Natural killer cell (primary cell): ENCODE results near the gene TCIRG1. TPM values are rescaled to one million over a fixed set of nuclear protein-coding genes. Genes with fewer than 3 reads are reported as not detected.

Experiments
- ATAC-seq, 3 donors: fragments of 150-1000 bp in 2 of 3; fragments of 200-7000 bp in 1 of 3; cut with Tn5 transposase; 1 replicate in 1 of 3; 2 replicates in 2 of 3; pipeline ENCODE4 v1.10.0; 2021; ENCODE audit warnings: mild to moderate bottlenecking in 2 of 3, moderate library complexity in 2 of 3
- DNase-seq, 2 donors: peaks; one replicate each; pipeline versions ENCODE4 v3.0.0 to v3.0.0-alpha.2; 2013 to 2021; ENCODE audit warnings: mixed read lengths in 1 of 2
- H3K27ac ChIP-seq: one replicate; pipeline ENCODE4 v1.5.1; 2013; ENCODE audit warnings: mild to moderate bottlenecking, low read length
- H3K27me3 ChIP-seq: one replicate; pipeline ENCODE4 v1.6.1; 2013; ENCODE audit warnings: low read length; ENCODE audit not compliant: control insufficient read depth, insufficient read depth
- H3K36me3 ChIP-seq: one replicate; pipeline ENCODE4 v1.6.1; 2013; ENCODE audit warnings: low read length; ENCODE audit not compliant: control insufficient read depth, insufficient read depth
- H3K4me1 ChIP-seq: one replicate; pipeline ENCODE4 v1.6.1; 2013; ENCODE audit warnings: low read length; ENCODE audit not compliant: control insufficient read depth, insufficient read depth
- H3K4me3 ChIP-seq: one replicate; pipeline ENCODE4 v1.5.1; 2013; ENCODE audit warnings: low read length
- H3K9me3 ChIP-seq: one replicate; pipeline ENCODE4 v1.6.1; 2013; ENCODE audit warnings: low read length; ENCODE audit not compliant: control insufficient read depth, insufficient read depth
- H3K27ac Mint-ChIP-seq, 2 donors: one replicate each; pipeline ENCODE4 v1.8.0; 2022; ENCODE audit warnings: mild to moderate bottlenecking in 2 of 2, mixed read lengths in 2 of 2, moderate library complexity in 1 of 2
- H3K27me3 Mint-ChIP-seq, 2 donors: one replicate each; pipeline ENCODE4 v1.8.0; 2022; ENCODE audit warnings: low read depth in 2 of 2, mixed read lengths in 2 of 2
- H3K36me3 Mint-ChIP-seq: one replicate; pipeline ENCODE4 v1.8.0; 2022; ENCODE audit warnings: mixed read lengths
- H3K4me1 Mint-ChIP-seq, 2 donors: one replicate each; pipeline ENCODE4 v1.8.0; 2022; ENCODE audit warnings: mixed read lengths in 2 of 2
- H3K4me3 Mint-ChIP-seq: one replicate; pipeline ENCODE4 v1.8.0; 2022; ENCODE audit warnings: mild to moderate bottlenecking, moderate library complexity, mixed read lengths
- H3K9me3 Mint-ChIP-seq, 2 donors: one replicate each; pipeline ENCODE4 v1.8.0; 2022; ENCODE audit warnings: mixed read lengths in 2 of 2
- CTCF ChIP-seq: fragments of 200-600 bp; IDR thresholded peaks from one replicate; pipeline ENCODE4 v1.8.0; 2022; ENCODE audit warnings: antibody characterized with exemption
- WGBS: methylation state at CpG from one replicate; pipeline ENCODE4 v1.1.7; 2013; ENCODE audit warnings: missing lambda C conversion rate; ENCODE audit not compliant: insufficient coverage; 5-methylcytosine and 5-hydroxymethylcytosine counted together
- intact Hi-C: fragments of 100-400 bp; cut with micrococcal nuclease; formaldehyde crosslinking; loops from one replicate; pipeline ENCODE4 v1.14.2; 2022
- total RNA-seq, 4 donors: library from RNA; stranded (reverse); fragments of 120-200 nt in 1 of 4; gene quantifications; one replicate each; pipeline versions ENCODE4 v1.2.3 to v1.2.4, GENCODE V29; 2013 to 2022

The TCIRG1 gene
- total RNA-seq, 3 donors from 2014 or later (not counting 1 experiment from before 2014, with no cell fraction given): 438 to 480 (median 465) TPM

GRCh38 chr11:68056317-68057285 lies 17.8 kb downstream of the TCIRG1 start:
- ATAC-seq: no peak

DNA sequence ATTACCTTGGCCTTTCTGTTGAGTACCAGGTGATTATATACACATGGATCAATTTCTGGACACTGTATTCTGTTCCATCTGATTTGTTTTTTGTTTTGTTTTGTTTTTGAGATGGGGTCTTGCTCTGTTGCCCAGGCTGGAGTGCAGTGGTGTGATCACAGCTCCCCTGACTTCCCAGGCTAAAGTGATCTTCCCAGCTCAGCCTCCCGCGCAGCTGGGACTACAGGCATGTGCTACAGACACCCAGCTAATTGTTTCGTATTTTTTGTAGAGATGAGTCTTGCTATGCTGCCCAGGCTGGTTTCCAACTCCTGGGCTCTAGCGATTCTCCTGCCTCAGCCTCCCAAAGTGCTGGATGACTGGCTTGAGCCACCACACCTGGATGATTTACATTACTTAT lies 19.0 kb downstream of the TCIRG1 start:
- 99% methylated on average over 4 of the region's 4 CpGs for WGBS
- intact Hi-C loops: no loop called here

More at GRCh38 chr11:68056317-68057285, 17.8 kb downstream of the TCIRG1 start:
- H3K9me3 ChIP-seq: no peaks in the 10 kb centered on the region
- Mint-ChIP-seq H3K27ac (peak overlapping the region; percentile 16 to 42), H3K4me3 (no peak overlapping the region), H3K36me3 (no peaks in the 10 kb centered on the region), H3K9me3 (no peaks in the 10 kb centered on the region), H3K4me1 (peaks cover 0 to 4% of the 10 kb centered on the region in 2 donors), H3K27me3 (no peaks in the 10 kb centered on the region)
- no peaks in the 10 kb centered on the region for H3K4me1 ChIP-seq
- intact Hi-C loops: no loop called here
- H3K27ac ChIP-seq: no peak overlapping the region
- no peak for TF ChIP-seq CTCF
- WGBS: 90% methylated on average over 11 of the region's 12 CpGs
- H3K4me3 ChIP-seq: no peak overlapping the region
- H3K27me3 ChIP-seq: no peaks in the 10 kb centered on the region
- DNase-seq: no peak
- H3K36me3 ChIP-seq: peaks cover 16% of the 10 kb centered on the region

DNA sequence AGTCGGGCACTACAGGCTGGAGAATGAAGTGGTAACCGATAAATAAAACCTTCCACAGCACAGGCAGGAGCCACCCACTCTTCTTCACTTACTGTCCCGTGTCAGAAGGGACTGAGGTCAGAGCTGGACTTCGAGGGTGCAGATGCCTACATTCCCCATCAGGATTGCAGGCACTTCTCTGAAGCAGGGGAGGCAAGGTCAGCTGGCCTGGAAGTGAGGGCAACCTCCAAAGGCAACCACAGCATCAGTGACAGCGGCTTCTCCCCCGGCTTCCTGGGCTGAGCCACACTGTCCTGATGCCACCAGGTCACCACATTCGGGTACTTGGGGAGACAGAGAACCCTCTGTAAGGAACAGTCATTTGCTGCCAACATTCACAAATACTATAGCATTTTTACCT lies 22.7 kb downstream of the TCIRG1 start:
- Mint-ChIP-seq H3K4me1 (no peaks in the 10 kb centered on the region), H3K27ac (no peak overlapping the region), H3K36me3 (no peaks in the 10 kb centered on the region), H3K9me3 (no peaks in the 10 kb centered on the region), H3K27me3 (no peaks in the 10 kb centered on the region), H3K4me3 (no peak overlapping the region)
- H3K27me3 ChIP-seq: no peaks in the 10 kb centered on the region
- DNase-seq (no peak), ATAC-seq (no peak)
- H3K9me3 ChIP-seq: no peaks in the 10 kb centered on the region
- no peak for TF ChIP-seq CTCF
- H3K27ac ChIP-seq: no peak overlapping the region
- H3K4me3 ChIP-seq: no peak overlapping the region
- 95% methylated on average over 7 of the region's 7 CpGs for WGBS
- H3K4me1 ChIP-seq: no peaks in the 10 kb centered on the region
- intact Hi-C loops: no loop called here
- H3K36me3 ChIP-seq: peaks cover 10% of the 10 kb centered on the region

More for the DNA sequence above, 19.0 kb downstream of the TCIRG1 start:
- Histone ChIP-seq H3K27me3 (no peaks in the 10 kb centered on the region), H3K4me1 (no peaks in the 10 kb centered on the region), H3K9me3 (no peaks in the 10 kb centered on the region), H3K27ac (no peak overlapping the region), H3K4me3 (no peak overlapping the region), H3K36me3 (peaks cover 8% of the 10 kb centered on the region)
- H3K36me3 Mint-ChIP-seq: no peaks in the 10 kb centered on the region
- H3K9me3 Mint-ChIP-seq: no peaks in the 10 kb centered on the region
- H3K27ac Mint-ChIP-seq: no peak overlapping the region
- ATAC-seq: no peak
- H3K27me3 Mint-ChIP-seq: no peaks in the 10 kb centered on the region
- H3K4me3 Mint-ChIP-seq: no peak overlapping the region
- H3K4me1 Mint-ChIP-seq: no peaks in the 10 kb centered on the region
- TF ChIP-seq CTCF: no peak
- DNase-seq: no peak
